CD4-positive, alpha-beta T cell (primary cell): ENCODE results near the gene LEMD2. TPM values are rescaled to one million over a fixed set of nuclear protein-coding genes. Genes with fewer than 3 reads are reported as not detected.
"Not testable (repeated sequence)": the region's sequence is repeated elsewhere in the genome, so short reads cannot be mapped to it uniquely, and the experiment has no call there.

Experiments used
- ATAC-seq: fragments of 200-7000 bp; cut with Tn5 transposase; one replicate; pipeline ENCODE4 v1.10.0; 2022; ENCODE audit warnings: mild to moderate bottlenecking; ENCODE audit not compliant: poor library complexity
- CTCF ChIA-PET: fragments of 350-600 bp; sonication (Branson Sonifier 250); formaldehyde crosslinking; loops from one replicate; lab custom pipeline; 2021; ENCODE audit warnings: antibody characterized with exemption, inconsistent platforms; lab: Charles Lee
- POLR2A ChIA-PET: fragments of 350-600 bp; sonication (Branson Sonifier 250); formaldehyde crosslinking; loops from one replicate; lab custom pipeline; 2021; ENCODE audit warnings: antibody characterized with exemption, inconsistent platforms; lab: Charles Lee
- DNase-seq, 14 experiments: peaks; one replicate each; pipeline ENCODE4 v3.0.0-alpha.2; 2013 to 2020; ENCODE audit warnings: mixed read lengths in 2 of 14
- H3K27ac ChIP-seq, 2 donors: one replicate each; pipeline versions ENCODE4 v1.5.1 to v1.7.0; 2013; ENCODE audit warnings: low read length in 2 of 2, low read depth in 1 of 2, mild to moderate bottlenecking in 1 of 2
- H3K27me3 ChIP-seq, 2 experiments: 1 replicate in 1 of 2; 2 replicates in 1 of 2; pipeline versions ENCODE4 v1.6.1 to v1.7.0; 2013; ENCODE audit warnings: low read length in 2 of 2, control low read depth in 1 of 2, mild to moderate bottlenecking in 1 of 2, moderate library complexity in 1 of 2; ENCODE audit not compliant: insufficient read depth in 2 of 2, control insufficient read depth in 1 of 2
- H3K36me3 ChIP-seq: one replicate; pipeline ENCODE4 v1.6.1; 2013; ENCODE audit warnings: low read length, control low read depth; ENCODE audit not compliant: insufficient read depth
- H3K4me1 ChIP-seq: one replicate; pipeline ENCODE4 v1.6.1; 2013; ENCODE audit warnings: low read length, control low read depth; ENCODE audit not compliant: insufficient read depth
- H3K4me3 ChIP-seq: one replicate; pipeline ENCODE4 v1.5.1; 2013; ENCODE audit warnings: mild to moderate bottlenecking, low read length, moderate library complexity
- H3K9me3 ChIP-seq, 2 experiments: 1 replicate in 1 of 2; 2 replicates in 1 of 2; pipeline versions ENCODE4 v1.6.1 to v1.7.0; 2013; ENCODE audit warnings: low read length in 2 of 2, mild to moderate bottlenecking in 2 of 2, control low read depth in 1 of 2, moderate library complexity in 1 of 2; ENCODE audit not compliant: control insufficient read depth in 1 of 2, insufficient read depth in 1 of 2
- H3K27ac Mint-ChIP-seq: one replicate; pipeline ENCODE4 v1.8.0; 2020; ENCODE audit warnings: mixed read lengths
- H3K27me3 Mint-ChIP-seq: one replicate; pipeline ENCODE4 v1.8.0; 2021; ENCODE audit warnings: mixed read lengths
- H3K36me3 Mint-ChIP-seq: one replicate; pipeline ENCODE4 v1.8.0; 2021; ENCODE audit warnings: low read depth, mixed read lengths
- H3K4me1 Mint-ChIP-seq: one replicate; pipeline ENCODE4 v1.8.0; 2021; ENCODE audit warnings: low read depth, mixed read lengths
- H3K4me3 Mint-ChIP-seq: one replicate; pipeline ENCODE4 v1.8.0; 2020; ENCODE audit warnings: mild to moderate bottlenecking, mixed read lengths
- H3K9me3 Mint-ChIP-seq: one replicate; pipeline ENCODE4 v1.8.0; 2020; ENCODE audit warnings: mixed read lengths
- CTCF ChIP-seq: fragments of 200-600 bp; IDR thresholded peaks from one replicate; pipeline ENCODE4 v1.8.0; 2022; ENCODE audit warnings: antibody characterized with exemption, mild to moderate bottlenecking
- intact Hi-C, 2 experiments: fragments of 100-400 bp; cut with DNase I in 1 of 2; cut with micrococcal nuclease in 1 of 2; formaldehyde crosslinking; loops; one replicate each; pipeline versions ENCODE4 v1.15.1 to v1.9.0; 2023 to 2025; cut with DNase I, micrococcal nuclease
- total RNA-seq, 174 experiments: library from RNA in 2 of 174; stranded (reverse) in 2 of 174; gene quantifications; one replicate each; pipeline ENCODE4 v1.2.3 and lab custom pipeline; 2021 to 2026

The LEMD2 gene
- total RNA-seq, 2 experiments from 2014 or later: 122 to 124 TPM

GRCh38 chr6:33836806-33837469 lies 48.0 kb upstream of the LEMD2 start:
- intact Hi-C loops: loop anchor here in 1 of 2 experiments (10.0 kb wide), 1 partner anchor 278 kb away; no protein-coding TSS in a partner anchor
- no peak overlapping the region for H3K4me3 Mint-ChIP-seq
- H3K27ac ChIP-seq: no peak overlapping the region
- peaks cover 0 to 10% of the 10 kb centered on the region in 2 experiments for H3K9me3 ChIP-seq
- H3K36me3 ChIP-seq: no peaks in the 10 kb centered on the region
- no peaks in the 10 kb centered on the region for H3K36me3 Mint-ChIP-seq
- ATAC-seq (no peak), DNase-seq (no peak)
- peaks cover 9% of the 10 kb centered on the region for H3K4me1 Mint-ChIP-seq
- H3K4me1 ChIP-seq: peaks cover 15% of the 10 kb centered on the region
- no peak overlapping the region for H3K4me3 ChIP-seq
- H3K27me3 ChIP-seq: no peaks in the 10 kb centered on the region
- no peak for TF ChIP-seq CTCF
- CTCF ChIA-PET: no interaction called here
- no peak overlapping the region for H3K27ac Mint-ChIP-seq
- H3K9me3 Mint-ChIP-seq: no peaks in the 10 kb centered on the region
- POLR2A ChIA-PET: no interaction called here
- H3K27me3 Mint-ChIP-seq: no peaks in the 10 kb centered on the region

- CTCF ChIA-PET: no interaction called here
- Mint-ChIP-seq H3K27me3 (peaks cover 6% of the 10 kb centered on the region), H3K4me3 (no peak overlapping the region), H3K9me3 (no peaks in the 10 kb centered on the region), H3K4me1 (no peaks in the 10 kb centered on the region), H3K27ac (no peak overlapping the region), H3K36me3 (no peaks in the 10 kb centered on the region)
- TF ChIP-seq CTCF: no peak
- Histone ChIP-seq H3K27ac (no peak overlapping the region), H3K4me3 (no peak overlapping the region), H3K9me3 (peaks cover 0 to 10% of the 10 kb centered on the region in 2 experiments), H3K27me3 (no peaks in the 10 kb centered on the region), H3K4me1 (peaks cover 5% of the 10 kb centered on the region), H3K36me3 (no peaks in the 10 kb centered on the region)
- intact Hi-C loops: loop anchor here in 1 of 2 experiments (10.0 kb wide), 1 partner anchor 280 kb away; no protein-coding TSS in a partner anchor
- no peak for DNase-seq
- no peak for ATAC-seq
- POLR2A ChIA-PET: no interaction called here
Measured at GRCh38 chr6:33834401-33835392, 45.8 kb upstream of the LEMD2 start.

GRCh38 chr6:33833599-33833998 lies 44.7 kb upstream of the LEMD2 start:
- Mint-ChIP-seq H3K4me1 (no peaks in the 10 kb centered on the region), H3K27ac (no peak overlapping the region), H3K36me3 (no peaks in the 10 kb centered on the region), H3K9me3 (no peaks in the 10 kb centered on the region), H3K4me3 (no peak overlapping the region), H3K27me3 (peaks cover 6% of the 10 kb centered on the region)
- POLR2A ChIA-PET: no interaction called here
- DNase-seq (no peak), ATAC-seq (no peak)
- Histone ChIP-seq H3K4me1 (no peaks in the 10 kb centered on the region), H3K36me3 (no peaks in the 10 kb centered on the region), H3K9me3 (peaks cover 0 to 10% of the 10 kb centered on the region in 2 experiments), H3K27me3 (no peaks in the 10 kb centered on the region), H3K4me3 (no peak overlapping the region), H3K27ac (no peak overlapping the region)
- TF ChIP-seq CTCF: no peak
- intact Hi-C loops: loop anchor here in 1 of 2 experiments (10.0 kb wide), 1 partner anchor 281 kb away; no protein-coding TSS in a partner anchor
- CTCF ChIA-PET: no interaction called here

GRCh38 chr6:33832831-33833230 lies 43.9 kb upstream of the LEMD2 start:
- H3K9me3 Mint-ChIP-seq, H3K4me3 ChIP-seq, H3K27ac ChIP-seq, H3K4me1 Mint-ChIP-seq, ATAC-seq, H3K36me3 Mint-ChIP-seq, POLR2A ChIA-PET, H3K36me3 ChIP-seq, H3K27ac Mint-ChIP-seq, H3K27me3 Mint-ChIP-seq, H3K27me3 ChIP-seq, H3K4me1 ChIP-seq, H3K4me3 Mint-ChIP-seq, CTCF ChIA-PET, DNase-seq: not testable (repeated sequence)
- peaks cover 0 to 10% of the 10 kb centered on the region in 2 experiments for H3K9me3 ChIP-seq
- intact Hi-C loops: loop anchor here in 1 of 2 experiments (10.0 kb wide), 1 partner anchor 282 kb away; no protein-coding TSS in a partner anchor
